IPS DF 6.9 (cell line): ENCODE results near the gene VAC14.

Experiments used
- DNase-seq: peaks from one replicate; pipeline ENCODE4 v3.0.0-alpha.2; 2013; ENCODE audit warnings: low read depth, low spot score
- H3K27ac ChIP-seq: one replicate; pipeline ENCODE4 v1.5.1; 2013; ENCODE audit warnings: low read length, control low read depth
- H3K27me3 ChIP-seq: 2 replicates; pipeline ENCODE4 v1.6.1; 2013; ENCODE audit warnings: mild to moderate bottlenecking, low read length; ENCODE audit not compliant: control insufficient read depth, insufficient read depth
- H3K36me3 ChIP-seq: 2 replicates; pipeline ENCODE4 v1.6.1; 2013; ENCODE audit warnings: low read length; ENCODE audit not compliant: control insufficient read depth, insufficient read depth
- H3K4me1 ChIP-seq: 2 replicates; pipeline ENCODE4 v1.6.1; 2013; ENCODE audit warnings: low read length; ENCODE audit not compliant: control insufficient read depth, insufficient read depth
- H3K4me3 ChIP-seq: 2 replicates; pipeline ENCODE4 v1.5.1; 2013; ENCODE audit warnings: mild to moderate bottlenecking, low read length
- H3K9me3 ChIP-seq: 2 replicates; pipeline ENCODE4 v1.6.1; 2013; ENCODE audit warnings: low read length, inconsistent platforms; ENCODE audit not compliant: control insufficient read depth, insufficient read depth
- WGBS: extraction: QIAGEN DNeasy Blood & Tissue Kit; methylation state at CpG from one replicate; pipeline ENCODE4 v1.1.7; 2013; ENCODE audit warnings: mixed read lengths, missing lambda C conversion rate; ENCODE audit not compliant: insufficient read length, insufficient coverage; 5-methylcytosine and 5-hydroxymethylcytosine counted together

Gene VAC14

GRCh38 chr16:70765491-70765890, 35.5 kb downstream of the VAC14 start:
- no peak for DNase-seq
- Histone ChIP-seq H3K27ac (no peak overlapping the region), H3K4me1 (no peaks in the 10 kb centered on the region; the same call in none of the 2 replicates), H3K36me3 (peaks cover 3% of the 10 kb centered on the region; the same call in 1 of the 2 replicates), H3K9me3 (no peaks in the 10 kb centered on the region), H3K27me3 (no peaks in the 10 kb centered on the region), H3K4me3 (no peak overlapping the region)
- WGBS = no CpG with 5 or more reads among the region's 8 CpGs

GRCh38 chr16:70764632-70765031, 36.3 kb downstream of the VAC14 start:
- Histone ChIP-seq H3K36me3 (peaks cover 3% of the 10 kb centered on the region; the same call in 1 of the 2 replicates), H3K9me3 (no peaks in the 10 kb centered on the region), H3K27ac (no peak overlapping the region), H3K27me3 (no peaks in the 10 kb centered on the region), H3K4me3 (no peak overlapping the region), H3K4me1 (no peaks in the 10 kb centered on the region; the same call in none of the 2 replicates)
- DNase-seq = no peak
- no CpG with 5 or more reads among the region's 10 CpGs for WGBS

GRCh38 chr16:70760221-70760620, 40.7 kb downstream of the VAC14 start:
- Histone ChIP-seq H3K27ac (no peak overlapping the region), H3K9me3 (no peaks in the 10 kb centered on the region), H3K36me3 (peaks cover 3% of the 10 kb centered on the region; the same call in 1 of the 2 replicates), H3K27me3 (no peaks in the 10 kb centered on the region), H3K4me1 (no peaks in the 10 kb centered on the region; the same call in none of the 2 replicates), H3K4me3 (no peak overlapping the region)
- no peak for DNase-seq
- no CpG with 5 or more reads among the region's 3 CpGs for WGBS

- no peak overlapping the region for H3K4me3 ChIP-seq
- no peak for DNase-seq
- H3K27me3 ChIP-seq = no peaks in the 10 kb centered on the region
- H3K27ac ChIP-seq = no peak overlapping the region
- no peaks in the 10 kb centered on the region; the same call in none of the 2 replicates for H3K4me1 ChIP-seq
- no peaks in the 10 kb centered on the region for H3K9me3 ChIP-seq
- WGBS = 100% methylated on average over 1 of the region's 9 CpGs
- peaks cover 7% of the 10 kb centered on the region for H3K36me3 ChIP-seq
Observed at GRCh38 chr16:70759666-70760065, 41.3 kb downstream of the VAC14 start.

- no peaks in the 10 kb centered on the region for H3K9me3 ChIP-seq
- DNase-seq = no peak
- peaks cover 7% of the 10 kb centered on the region for H3K36me3 ChIP-seq
- no CpG with 5 or more reads among the region's 10 CpGs for WGBS
- no peaks in the 10 kb centered on the region; the same call in none of the 2 replicates for H3K4me1 ChIP-seq
- no peak overlapping the region for H3K27ac ChIP-seq
- no peaks in the 10 kb centered on the region for H3K27me3 ChIP-seq
- H3K4me3 ChIP-seq = no peak overlapping the region
Observed at GRCh38 chr16:70758786-70759185, 42.2 kb downstream of the VAC14 start.

GRCh38 chr16:70757183-70757582, 43.8 kb downstream of the VAC14 start:
- Histone ChIP-seq H3K36me3 (peaks cover 7% of the 10 kb centered on the region), H3K4me3 (no peak overlapping the region), H3K9me3 (no peaks in the 10 kb centered on the region), H3K4me1 (no peaks in the 10 kb centered on the region; the same call in none of the 2 replicates), H3K27me3 (no peaks in the 10 kb centered on the region), H3K27ac (no peak overlapping the region)
- DNase-seq = no peak
- WGBS = no CpG with 5 or more reads among the region's 9 CpGs

GRCh38 chr16:70756071-70756470, 44.9 kb downstream of the VAC14 start:
- H3K4me1 ChIP-seq = no peaks in the 10 kb centered on the region; the same call in none of the 2 replicates
- no peaks in the 10 kb centered on the region for H3K27me3 ChIP-seq
- WGBS = no CpG with 5 or more reads among the region's 8 CpGs
- DNase-seq = no peak
- H3K36me3 ChIP-seq = peaks cover 3% of the 10 kb centered on the region
- H3K4me3 ChIP-seq = no peak overlapping the region
- no peaks in the 10 kb centered on the region for H3K9me3 ChIP-seq
- H3K27ac ChIP-seq = no peak overlapping the region

- H3K27me3 ChIP-seq = no peaks in the 10 kb centered on the region
- peaks cover 5% of the 10 kb centered on the region for H3K4me1 ChIP-seq
- no peak overlapping the region for H3K4me3 ChIP-seq
- H3K36me3 ChIP-seq = peaks cover 3% of the 10 kb centered on the region
- no CpG with 5 or more reads among the region's 12 CpGs for WGBS
- H3K27ac ChIP-seq = no peak overlapping the region
- DNase-seq = no peak
- no peaks in the 10 kb centered on the region for H3K9me3 ChIP-seq
Observed at GRCh38 chr16:70754851-70755600, 45.9 kb downstream of the VAC14 start.

- DNase-seq = no peak
- Histone ChIP-seq H3K9me3 (no peaks in the 10 kb centered on the region), H3K27ac (no peak overlapping the region), H3K4me1 (peaks cover 5% of the 10 kb centered on the region), H3K27me3 (no peaks in the 10 kb centered on the region), H3K4me3 (no peak overlapping the region), H3K36me3 (peaks cover 3% of the 10 kb centered on the region)
- 100% methylated on average over 1 of the region's 11 CpGs for WGBS
Observed at GRCh38 chr16:70754371-70754770, 46.6 kb downstream of the VAC14 start.

GRCh38 chr16:70753694-70754325, 47.1 kb downstream of the VAC14 start:
- WGBS = no CpG with 5 or more reads among the region's 8 CpGs
- peaks cover 3% of the 10 kb centered on the region for H3K36me3 ChIP-seq
- no peak overlapping the region for H3K4me3 ChIP-seq
- no peaks in the 10 kb centered on the region for H3K27me3 ChIP-seq
- no peak overlapping the region for H3K27ac ChIP-seq
- DNase-seq = no peak
- H3K9me3 ChIP-seq = no peaks in the 10 kb centered on the region
- peaks cover 5% of the 10 kb centered on the region for H3K4me1 ChIP-seq
